GM18868 (cell line): ENCODE measurements around the gene KCNJ6.
"Not testable (repeated sequence)": the region's sequence is repeated elsewhere in the genome, so short reads cannot be mapped to it uniquely, and the experiment has no call there.

Source experiments
- ATAC-seq: cut with Tn5 transposase; IDR thresholded peaks from one replicate; pipeline ENCODE4 v1.9.1; 2021; ENCODE audit warnings: mild to moderate bottlenecking, moderate library complexity; ENCODE audit not compliant: unreplicated experiment

Gene KCNJ6

GRCh38 chr21:37582590-37582989, 333.7 kb downstream of the KCNJ6 start:
- no peak for ATAC-seq

GRCh38 chr21:37580666-37581065, 335.6 kb downstream of the KCNJ6 start:
- no peak for ATAC-seq

DNA sequence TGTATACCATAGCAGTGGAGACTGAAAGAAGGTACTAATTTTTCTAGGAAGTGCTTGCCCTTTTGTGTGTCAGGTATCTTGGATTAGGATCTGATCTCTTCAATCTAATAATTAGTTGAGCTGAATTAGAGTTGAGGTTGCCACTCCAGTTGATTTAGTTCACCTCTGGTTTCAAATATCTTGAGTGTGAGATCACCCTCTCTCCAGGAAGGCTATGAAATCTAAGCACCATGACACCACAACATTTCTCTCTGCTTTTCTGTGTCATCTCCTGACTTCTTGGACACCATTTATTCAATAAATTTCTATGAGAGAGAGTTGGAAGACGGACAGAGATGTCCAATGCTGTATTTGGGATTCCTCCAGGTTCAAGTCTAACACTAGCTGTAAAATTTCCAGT, 336.9 kb downstream of the KCNJ6 start:
- no peak for ATAC-seq

GRCh38 chr21:37578471-37579126, 337.7 kb downstream of the KCNJ6 start:
- no peak for ATAC-seq

DNA sequence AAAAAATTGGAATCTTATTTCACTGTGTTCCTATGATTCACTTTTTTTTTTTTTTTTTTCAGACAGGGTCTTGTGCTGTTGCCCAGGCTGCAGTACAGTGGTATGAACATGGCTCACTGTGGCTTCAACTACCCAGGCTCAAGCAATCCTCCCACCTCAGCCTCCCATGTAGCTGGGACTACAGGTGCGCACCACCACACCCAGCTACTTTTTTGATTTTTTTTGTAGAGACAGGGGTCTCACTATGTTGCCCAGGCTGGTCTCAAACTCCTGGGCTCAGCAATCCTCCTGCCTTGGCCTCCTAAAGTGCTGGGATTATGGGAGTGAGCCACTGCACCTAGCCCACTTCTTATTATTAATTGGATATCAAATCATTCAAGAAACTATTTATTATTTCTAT, 339.3 kb downstream of the KCNJ6 start:
- not testable (repeated sequence) for ATAC-seq

GRCh38 chr21:37575580-37575979, 340.7 kb downstream of the KCNJ6 start:
- no peak for ATAC-seq

- no peak for ATAC-seq
Measured at GRCh38 chr21:37574751-37575150, 341.5 kb downstream of the KCNJ6 start.

DNA sequence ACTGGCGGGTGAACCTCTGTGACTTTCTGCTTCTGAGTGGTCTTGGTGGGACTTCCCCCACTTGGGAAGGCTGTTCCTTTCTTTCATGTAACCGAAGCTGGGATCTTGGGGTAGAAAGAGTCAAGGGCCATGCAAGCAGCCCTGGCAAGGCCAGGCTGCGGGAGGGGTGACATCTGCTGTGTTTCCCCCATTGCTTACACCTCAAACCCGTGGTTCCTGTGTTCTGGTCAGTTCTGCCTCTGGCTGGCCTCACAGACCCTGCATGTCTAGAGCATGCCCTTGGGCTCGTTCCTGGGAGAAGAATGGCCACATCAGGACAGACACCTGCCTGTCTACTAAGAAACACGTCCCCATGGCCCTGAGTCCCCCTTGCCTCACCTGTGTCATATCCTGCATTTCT, 341.9 kb downstream of the KCNJ6 start:
- no peak for ATAC-seq

DNA sequence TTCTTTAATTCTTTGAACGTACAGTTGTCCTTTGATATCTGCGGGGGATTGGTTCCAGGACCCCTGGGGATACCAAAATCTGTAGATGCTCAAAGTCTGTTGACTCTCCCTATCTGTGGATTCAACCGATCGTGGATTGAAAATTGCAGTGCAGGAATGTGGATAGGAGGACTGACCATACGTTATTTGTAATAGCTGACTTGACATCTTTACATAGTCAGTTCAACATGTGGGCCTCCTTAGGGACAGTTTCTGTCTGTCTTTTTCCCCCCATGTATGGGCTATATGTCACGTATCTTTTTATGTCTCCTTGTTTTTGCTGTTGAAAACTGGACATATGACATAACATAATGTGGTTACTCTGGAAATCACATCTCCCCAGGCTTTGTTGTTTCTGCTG, 344.8 kb downstream of the KCNJ6 start:
- ATAC-seq = no peak

DNA sequence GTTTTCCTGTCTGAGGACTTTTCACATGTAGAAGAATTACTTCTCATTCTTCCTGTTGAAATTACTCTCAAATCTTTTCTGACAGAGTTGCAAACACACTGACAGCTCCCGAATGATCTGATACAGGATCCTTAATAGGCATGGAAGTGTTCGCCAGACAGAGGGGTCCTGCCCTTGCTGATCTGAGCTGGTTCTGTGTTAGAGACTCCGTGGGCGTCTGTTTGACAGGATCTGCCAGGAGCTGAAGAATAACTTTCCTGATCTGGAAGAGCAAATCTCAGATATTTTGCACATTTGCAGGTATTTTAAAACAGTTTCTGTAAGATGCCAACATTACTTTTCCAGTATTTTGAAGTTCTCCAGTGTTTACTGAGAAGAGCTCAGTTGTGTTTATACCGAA, 347.3 kb downstream of the KCNJ6 start:
- no peak for ATAC-seq

DNA sequence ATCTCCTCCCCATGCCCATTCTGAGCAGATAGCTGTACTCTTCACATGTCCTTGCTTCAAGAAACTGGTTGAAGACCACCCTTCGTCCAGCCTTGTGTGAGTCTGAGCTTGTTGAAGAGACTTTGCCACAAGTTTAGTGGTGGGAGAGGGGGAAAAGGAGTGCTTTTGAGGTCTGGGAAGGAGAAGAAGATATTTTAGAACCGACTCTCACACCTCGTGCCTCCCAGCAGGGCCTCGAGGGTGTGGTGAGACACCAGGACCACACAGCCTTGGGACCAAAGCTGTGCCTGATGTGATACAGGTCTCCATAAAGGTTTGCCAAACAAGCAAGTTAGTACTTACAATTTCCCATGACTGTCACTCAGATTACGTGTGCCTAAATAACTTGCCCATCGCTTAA, 347.8 kb downstream of the KCNJ6 start:
- ATAC-seq = no peak

GRCh38 chr21:37566790-37567615, 349.3 kb downstream of the KCNJ6 start:
- ATAC-seq = no peak

DNA sequence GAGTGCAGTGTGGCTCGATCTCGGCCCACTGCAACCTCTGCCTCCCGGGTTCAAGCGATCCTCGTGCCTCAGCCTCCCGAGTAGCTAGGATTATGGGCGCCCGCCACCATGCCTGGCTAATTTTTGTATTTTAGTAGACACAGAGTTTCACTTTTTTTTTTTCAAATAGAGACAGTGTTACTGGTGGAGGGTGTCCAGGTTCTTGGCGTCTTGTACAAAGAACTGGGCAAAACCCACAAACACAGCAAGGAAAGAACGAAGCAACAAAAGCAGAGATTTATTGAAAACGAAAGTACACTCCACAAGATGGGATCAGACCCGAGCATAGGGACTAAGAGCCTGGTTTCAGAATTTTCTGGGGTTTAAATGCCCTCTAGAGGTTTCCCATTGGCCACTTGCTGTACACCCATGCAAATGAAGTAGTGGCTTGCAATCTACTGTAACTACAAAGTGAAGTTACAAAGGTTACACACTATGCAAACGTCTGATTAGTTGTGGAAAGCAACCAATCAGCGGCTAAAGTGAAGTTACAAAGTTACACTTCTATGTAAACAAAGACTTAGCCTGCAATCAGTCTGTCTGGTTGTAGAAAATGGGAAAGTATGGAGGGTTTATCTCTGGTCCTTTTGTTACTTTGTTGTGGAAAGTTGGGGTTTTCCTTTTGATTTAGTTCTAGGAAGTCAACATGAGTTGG, 350.6 kb downstream of the KCNJ6 start:
- no peak for ATAC-seq

DNA sequence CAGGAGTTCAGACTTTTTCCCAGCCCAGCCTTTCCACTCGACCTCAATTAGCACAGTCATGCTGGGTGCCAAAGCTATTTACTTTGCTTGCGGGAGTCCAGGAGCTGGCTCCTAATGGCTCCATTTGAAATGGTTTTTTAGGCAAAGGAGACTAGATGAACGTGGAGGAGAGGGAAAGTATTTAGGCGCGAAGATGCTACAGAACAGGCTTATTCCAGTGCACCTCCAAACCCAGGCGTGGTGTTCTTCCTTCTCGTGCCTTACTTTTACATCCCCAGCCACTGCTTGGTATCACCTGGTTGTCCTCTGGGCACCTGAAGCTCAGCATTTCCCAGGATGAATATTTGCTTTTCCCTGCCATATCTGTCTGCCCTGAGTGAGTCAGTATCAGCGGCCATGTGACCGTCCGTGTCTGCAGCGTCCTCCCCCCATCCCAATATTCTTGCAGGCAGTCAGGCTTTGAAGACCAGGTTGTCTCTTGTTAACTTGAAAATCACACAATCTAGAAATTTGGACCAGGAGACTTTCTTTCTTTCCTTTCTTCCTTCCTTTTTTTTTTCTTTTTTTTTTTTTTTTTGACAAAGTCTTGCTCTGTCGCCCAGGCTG, 351.2 kb downstream of the KCNJ6 start:
- ATAC-seq = no peak

DNA sequence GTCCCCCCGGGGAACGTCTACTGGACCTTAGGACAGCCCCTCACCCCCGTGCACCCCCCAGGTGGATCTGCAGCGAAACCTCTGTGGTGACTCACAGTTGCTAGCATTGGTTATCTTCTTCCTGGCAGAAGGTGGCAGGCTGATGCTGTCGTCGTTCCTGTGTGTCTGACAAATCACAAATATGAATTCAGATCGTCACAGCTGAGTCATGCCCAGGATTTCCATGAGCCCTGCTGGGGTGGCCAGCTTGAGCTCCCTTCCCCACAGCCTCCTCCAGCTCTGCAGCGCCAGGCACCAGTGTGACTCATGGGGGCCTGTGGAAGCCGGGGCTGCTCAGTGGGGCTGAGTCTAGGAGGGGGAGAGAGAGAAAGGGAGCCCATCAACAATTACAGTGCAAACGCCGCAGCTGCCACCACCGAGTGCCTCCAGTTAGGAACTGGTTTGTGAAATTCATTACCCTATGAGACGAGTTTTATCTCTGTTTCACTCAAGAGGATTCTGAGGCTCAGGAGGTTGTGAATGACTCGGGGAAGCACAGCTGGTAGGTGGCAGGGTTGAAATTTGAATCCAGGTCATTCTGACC, 351.8 kb downstream of the KCNJ6 start:
- peak; percentile 69 for ATAC-seq

DNA sequence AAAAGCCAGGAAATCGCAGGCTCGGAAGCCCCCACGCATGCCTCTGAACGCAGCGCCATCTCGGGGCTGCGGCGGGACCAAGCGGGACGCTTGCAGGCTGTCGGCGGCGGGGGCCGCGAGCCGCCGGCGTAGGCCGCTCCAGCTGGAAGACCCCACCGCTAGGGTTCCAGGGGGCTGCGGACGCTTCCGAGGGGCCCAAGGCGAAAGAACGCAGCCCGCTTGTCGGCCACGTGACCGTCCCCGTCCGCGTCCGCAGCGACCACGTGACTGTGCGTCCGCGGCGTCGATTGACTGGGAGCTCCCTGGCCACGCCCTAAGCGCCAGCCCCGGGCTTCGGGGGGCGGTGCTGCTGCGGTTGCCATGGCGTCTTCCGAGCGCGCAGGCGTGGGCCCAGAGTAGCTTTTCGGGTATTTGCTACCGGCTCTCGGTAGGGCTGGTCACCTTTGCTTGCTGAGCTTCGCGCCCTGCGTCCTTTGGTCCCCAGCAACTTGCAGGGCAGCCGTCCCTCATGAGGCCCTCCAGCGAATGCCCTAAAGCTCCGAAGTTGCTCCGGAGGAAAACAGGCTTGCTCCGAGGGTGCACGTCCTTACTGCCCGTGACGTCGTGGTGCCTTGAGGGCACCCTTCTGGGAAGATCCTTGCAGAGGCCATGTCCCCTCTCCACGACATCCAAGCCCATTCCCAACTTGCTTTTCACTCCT, 352.5 kb downstream of the KCNJ6 start:
- peak; percentile 89 for ATAC-seq

DNA sequence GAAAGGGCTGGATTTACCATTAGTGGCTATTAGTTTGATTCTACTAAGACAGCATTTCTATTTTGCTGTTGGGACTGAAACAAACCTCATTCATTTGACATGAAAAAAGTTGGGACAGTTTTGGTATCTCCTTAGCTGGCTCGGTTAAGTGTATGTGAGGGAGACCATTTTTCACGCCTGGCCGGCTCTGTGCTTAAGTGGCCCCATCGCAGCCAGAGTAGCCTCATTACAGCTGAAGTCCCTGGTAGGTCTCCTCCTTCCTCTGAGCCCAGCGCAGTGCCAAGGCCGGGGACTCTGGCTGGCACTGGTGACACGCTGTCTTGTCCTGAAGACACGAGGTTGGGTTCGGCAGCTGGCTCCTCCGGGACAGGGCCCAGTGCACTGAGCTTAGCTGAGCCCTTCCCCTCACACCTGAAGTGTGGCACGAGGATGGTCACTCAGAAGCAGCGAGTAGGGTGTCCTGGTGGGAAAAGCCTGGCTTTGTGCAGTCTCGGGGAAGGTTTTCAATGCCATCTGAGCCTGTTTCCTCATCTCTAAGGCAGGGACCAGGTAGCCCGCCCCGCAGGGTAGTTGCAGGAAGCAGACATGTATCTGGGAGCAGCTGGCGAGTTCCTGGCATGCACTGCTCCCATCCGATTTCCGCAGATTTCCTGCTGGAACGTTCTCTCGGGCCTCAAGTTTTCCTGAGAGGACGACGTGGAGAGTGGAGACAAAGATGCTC, 353.2 kb downstream of the KCNJ6 start:
- ATAC-seq = peak; percentile 0

GRCh38 chr21:37561941-37562919, 354.0 kb downstream of the KCNJ6 start:
- no peak for ATAC-seq

DNA sequence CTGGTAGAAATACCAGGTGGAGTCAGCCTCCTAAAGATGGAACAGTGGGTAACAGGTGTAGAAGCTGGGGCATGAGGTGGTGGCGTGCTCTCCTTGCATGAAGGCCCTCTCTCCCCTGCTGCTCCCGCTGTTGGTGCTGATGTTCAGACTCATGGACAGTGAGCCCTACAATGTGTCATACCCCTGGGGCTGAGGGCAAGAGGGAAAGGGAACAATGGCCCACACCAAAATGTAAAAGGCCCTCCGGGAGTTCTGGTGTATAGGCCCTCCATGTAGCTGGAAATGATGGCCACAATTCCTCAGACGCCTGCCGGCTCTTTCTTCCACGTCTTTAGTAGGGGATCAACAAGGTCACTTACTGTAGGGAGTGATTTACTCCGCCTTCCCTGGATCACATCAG, 354.8 kb downstream of the KCNJ6 start:
- ATAC-seq = no peak
